Common myeloid progenitor, CD34-positive (primary cell): Measurements from ENCODE around the gene TNRC18.
A peak's percentile ranks its signal among the peaks of the same experiment; 100 is the strongest.

Experiments used
- CTCF ChIA-PET: fragments of 350-600 bp; sonication (Branson Sonifier 250); formaldehyde crosslinking; loops from one replicate; lab custom pipeline; 2021; ENCODE audit warnings: antibody characterized with exemption; lab: Charles Lee
- POLR2A ChIA-PET: fragments of 350-600 bp; sonication (Branson Sonifier 250); formaldehyde crosslinking; loops from one replicate; lab custom pipeline; 2021; ENCODE audit warnings: antibody characterized with exemption; lab: Charles Lee
- DNase-seq, 3 donors: peaks; one replicate each; pipeline versions ENCODE4 v3.0.0 to v3.0.0-alpha.2; 2013
- H3K27ac ChIP-seq, 2 experiments: 1 replicate in 1 of 2; 2 replicates in 1 of 2; pipeline ENCODE4 v1.7.0; 2013; ENCODE audit warnings: inconsistent platforms in 2 of 2, low read length in 2 of 2, mild to moderate bottlenecking in 2 of 2, low read depth in 1 of 2, moderate library complexity in 1 of 2; ENCODE audit not compliant: severe bottlenecking in 2 of 2, insufficient read depth in 1 of 2, poor library complexity in 1 of 2
- H3K27me3 ChIP-seq, 5 experiments: replicated peaks in 2 of 5; 1 replicate in 3 of 5; 2 replicates in 2 of 5; pipeline versions ENCODE4 v1.6.1 to v1.7.0; 2013; ENCODE audit warnings: low read length in 4 of 5, mild to moderate bottlenecking in 2 of 5, moderate library complexity in 2 of 5, inconsistent platforms in 1 of 5; ENCODE audit not compliant: insufficient read depth in 5 of 5, control insufficient read depth in 4 of 5
- H3K36me3 ChIP-seq, 4 experiments: 1 replicate in 2 of 4; 2 replicates in 2 of 4; pipeline versions ENCODE4 v1.6.1 to v1.7.0; 2013; ENCODE audit warnings: low read length in 3 of 4, control low read depth in 1 of 4, mild to moderate bottlenecking in 1 of 4; ENCODE audit not compliant: control insufficient read depth in 4 of 4, insufficient read depth in 4 of 4
- H3K4me1 ChIP-seq, 4 experiments: 1 replicate in 3 of 4; 2 replicates in 1 of 4; pipeline versions ENCODE4 v1.6.1 to v1.7.1; 2013; ENCODE audit warnings: low read length in 3 of 4, mild to moderate bottlenecking in 3 of 4, control low read depth in 1 of 4, inconsistent platforms in 1 of 4, moderate library complexity in 1 of 4; ENCODE audit not compliant: control insufficient read depth in 4 of 4, insufficient read depth in 4 of 4; ENCODE audit errors: control extremely low read depth in 1 of 4
- H3K4me3 ChIP-seq, 7 experiments: 1 replicate in 4 of 7; 2 replicates in 3 of 7; pipeline versions ENCODE4 v1.5.1 to v1.7.0; 2013; ENCODE audit warnings: mild to moderate bottlenecking in 7 of 7, low read length in 6 of 7, moderate library complexity in 6 of 7, inconsistent platforms in 2 of 7, low read depth in 2 of 7, control low read depth in 1 of 7; ENCODE audit not compliant: insufficient read depth in 4 of 7, control insufficient read depth in 1 of 7; ENCODE audit errors: extremely low read depth in 1 of 7
- H3K9me3 ChIP-seq, 5 experiments: 1 replicate in 4 of 5; 2 replicates in 1 of 5; pipeline versions ENCODE4 v1.6.1 to v1.7.1; 2013; ENCODE audit warnings: low read length in 4 of 5, mild to moderate bottlenecking in 2 of 5, inconsistent platforms in 1 of 5, low read depth in 1 of 5, moderate library complexity in 1 of 5; ENCODE audit not compliant: control insufficient read depth in 4 of 5, insufficient read depth in 2 of 5; ENCODE audit errors: control extremely low read depth in 1 of 5
- WGBS: methylation state at CpG from one replicate; pipeline ENCODE4 v1.1.5; 2013; ENCODE audit not compliant: insufficient coverage; 5-methylcytosine and 5-hydroxymethylcytosine counted together

The TNRC18 gene

DNA sequence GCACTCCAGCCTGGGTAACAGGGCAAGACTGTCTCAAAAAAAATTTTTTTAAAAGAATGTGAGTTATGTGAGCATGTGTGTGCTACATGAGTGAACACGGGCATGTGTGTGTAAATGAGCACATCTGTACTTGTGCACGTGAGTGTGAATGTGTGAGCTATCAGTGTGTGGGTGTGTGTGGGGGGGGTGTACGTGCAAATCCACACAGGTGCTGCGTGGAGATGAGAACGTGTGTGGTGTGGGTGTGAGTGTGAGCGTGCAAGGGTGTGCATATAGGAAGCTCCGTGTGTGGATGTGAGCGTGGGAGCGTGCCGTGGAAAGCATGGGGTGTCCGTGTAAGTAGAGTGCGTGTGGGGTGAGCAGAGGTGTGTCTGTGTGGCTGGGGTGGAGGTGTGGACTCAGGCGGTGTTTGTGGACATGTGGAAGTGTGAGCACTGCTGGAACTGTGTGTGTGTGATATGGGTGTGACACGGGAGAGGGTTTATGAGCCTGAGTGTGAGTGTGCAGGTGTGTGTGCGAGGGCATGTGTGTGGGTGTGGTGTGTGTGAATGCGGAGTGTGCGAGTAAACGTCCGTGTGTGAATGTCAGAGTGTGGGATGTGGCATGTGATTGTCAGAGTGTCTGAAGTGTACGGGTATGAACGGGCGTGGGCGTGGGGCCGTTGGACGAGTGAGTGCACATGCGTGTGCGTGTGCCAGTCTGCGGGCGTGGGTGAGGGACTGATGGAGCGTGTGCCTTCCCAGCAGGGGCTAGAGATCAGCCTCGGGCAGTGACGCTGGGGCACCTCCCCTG is 45.9 kb upstream of the TNRC18 start:
- ChIA-PET POLR2A (no interaction called here), CTCF (interaction anchor here (0.7 to 1.4 kb wide), 4 partner anchors 8 to 26 kb away, joined by 3 to 4 read pairs (median 3); no protein-coding TSS in a partner anchor)
- Histone ChIP-seq H3K4me3 (no peak overlapping the region), H3K27ac (no peak overlapping the region), H3K4me1 (peaks cover 0 to 21% (median 10%) of the 10 kb centered on the region in 4 experiments), H3K27me3 (no peaks in the 10 kb centered on the region), H3K9me3 (peaks cover 0 to 2% (median 0%) of the 10 kb centered on the region in 5 experiments), H3K36me3 (no peaks in the 10 kb centered on the region)
- no peak for DNase-seq
- 94% methylated on average over 27 of the region's 32 CpGs for WGBS

DNA sequence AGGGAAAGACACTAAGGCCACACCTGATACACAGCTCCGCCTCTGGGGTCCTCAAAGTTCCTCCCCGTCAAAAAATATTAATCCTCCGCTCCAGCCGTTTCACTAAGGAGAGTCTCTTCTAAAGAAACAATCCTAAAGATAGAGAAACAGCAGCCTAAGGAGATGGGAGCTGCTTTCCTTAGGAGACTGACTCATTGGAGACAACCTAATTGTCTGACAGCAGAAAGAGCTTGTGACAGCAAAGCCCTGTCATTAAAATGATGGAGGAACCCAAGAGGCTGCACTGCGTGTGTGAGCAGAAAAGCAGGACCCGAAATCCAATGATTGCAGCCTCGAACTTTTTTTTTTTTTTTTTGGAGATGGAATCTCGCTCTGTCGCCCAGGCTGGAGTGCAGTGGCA is 44.0 kb upstream of the TNRC18 start:
- Histone ChIP-seq H3K4me1 (peaks cover 0 to 17% (median 13%) of the 10 kb centered on the region in 4 experiments), H3K27me3 (no peaks in the 10 kb centered on the region), H3K9me3 (peaks cover 0 to 2% (median 0%) of the 10 kb centered on the region in 5 experiments), H3K4me3 (no peak overlapping the region), H3K27ac (no peak overlapping the region), H3K36me3 (no peaks in the 10 kb centered on the region)
- POLR2A ChIA-PET = interaction anchor here (0.5 to 0.6 kb wide), 2 partner anchors 39 to 227 kb away, joined by 3 to 7 read pairs; no protein-coding TSS in a partner anchor
- no peak for DNase-seq
- CTCF ChIA-PET = interaction anchor here (0.9 to 13.4 kb wide), 5 partner anchors 10 to 51 kb away, joined by 3 to 162 read pairs (median 4); no protein-coding TSS in a partner anchor
- WGBS = 91% methylated on average over 4 of the region's 9 CpGs

DNA sequence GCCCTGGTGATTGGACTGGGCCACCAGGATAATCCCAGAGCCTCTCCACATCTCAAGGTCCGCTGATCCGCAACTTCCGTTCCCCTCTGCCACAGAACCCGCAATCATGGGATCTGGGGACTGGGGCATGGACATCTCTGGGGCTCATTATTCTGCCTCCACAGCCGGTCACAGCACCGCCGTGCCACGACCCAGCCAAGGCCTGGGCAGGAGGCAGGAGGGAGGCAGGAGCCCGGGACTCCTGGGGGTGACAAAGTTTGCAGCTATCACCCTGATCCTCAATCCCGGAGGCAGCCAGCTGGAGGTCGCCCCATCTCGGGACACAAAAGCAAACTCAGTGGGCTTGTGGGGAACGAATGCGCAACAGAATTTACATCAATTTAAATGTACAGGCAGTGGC is 42.9 kb upstream of the TNRC18 start:
- DNase-seq = no peak
- WGBS = 93% methylated on average over 14 of the region's 14 CpGs
- no peaks in the 10 kb centered on the region for H3K36me3 ChIP-seq
- H3K9me3 ChIP-seq = no peaks in the 10 kb centered on the region
- H3K4me3 ChIP-seq = no peak overlapping the region
- no peaks in the 10 kb centered on the region for H3K27me3 ChIP-seq
- POLR2A ChIA-PET = interaction anchor here (0.6 kb wide), 1 partner anchor 102 kb away, joined by 3 read pairs; no protein-coding TSS in a partner anchor
- peaks cover 0 to 26% (median 22%) of the 10 kb centered on the region in 4 experiments for H3K4me1 ChIP-seq
- H3K27ac ChIP-seq = peak overlapping the region in 1 of 2 experiments; percentile 9
- CTCF ChIA-PET = interaction anchor here (1.1 to 13.4 kb wide), 4 partner anchors 9 to 86 kb away, joined by 3 to 162 read pairs (median 4); no protein-coding TSS in a partner anchor

DNA sequence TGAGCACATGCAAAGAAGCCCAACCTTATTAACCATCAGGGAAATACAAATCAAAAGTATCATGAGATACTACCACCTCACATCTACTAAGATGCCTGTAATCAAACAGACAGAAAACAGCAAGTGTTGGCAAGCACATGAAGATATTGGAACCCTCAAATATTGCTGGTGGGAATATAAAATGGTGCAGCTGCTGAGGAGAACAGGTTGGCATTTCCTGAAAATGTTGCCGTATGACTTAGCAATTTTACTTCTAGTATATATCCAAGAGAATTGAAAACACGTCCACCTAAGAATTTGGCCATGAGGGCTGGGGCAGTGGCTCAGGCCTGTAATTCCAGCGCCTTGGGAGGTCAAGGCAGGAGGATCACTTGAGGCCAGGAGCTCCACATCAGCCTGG is 39.4 kb upstream of the TNRC18 start:
- Histone ChIP-seq H3K9me3 (no peaks in the 10 kb centered on the region), H3K4me3 (no peak overlapping the region), H3K27me3 (no peaks in the 10 kb centered on the region), H3K27ac (peak overlapping the region; percentile 67 to 77), H3K4me1 (peaks cover 7 to 53% (median 50%) of the 10 kb centered on the region in 4 experiments), H3K36me3 (no peaks in the 10 kb centered on the region)
- no CpG with 5 or more reads among the region's 3 CpGs for WGBS
- CTCF ChIA-PET = interaction anchor here (1.3 to 13.4 kb wide), 4 partner anchors 15 to 46 kb away, joined by 3 to 162 read pairs (median 4); no protein-coding TSS in a partner anchor
- peak in 2 of 3 donors; percentile 62 to 71 for DNase-seq
- POLR2A ChIA-PET = interaction anchor here (0.6 to 1.6 kb wide), 4 partner anchors 21 to 41 kb away, joined by 4 to 13 read pairs (median 5); partner anchors contain the start of gene TNRC18

DNA sequence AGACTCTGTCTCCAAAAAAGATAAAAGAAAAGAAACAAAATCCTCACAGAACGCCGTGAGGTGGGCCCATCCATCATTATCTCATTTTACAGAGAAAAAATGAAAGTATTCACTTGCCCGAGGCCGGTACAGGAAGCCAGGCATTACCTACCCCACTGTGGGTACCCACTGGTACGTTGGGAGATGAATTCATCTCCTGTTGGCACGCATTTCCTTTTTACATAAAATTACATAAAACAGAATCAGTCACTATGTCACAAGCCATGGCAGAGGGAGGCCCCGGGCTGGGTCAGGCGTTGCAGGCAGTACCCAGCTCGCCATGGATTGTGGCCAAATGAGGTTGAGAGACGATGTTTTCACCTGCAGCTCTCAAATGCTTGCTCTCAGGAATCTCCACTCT is 38.6 kb upstream of the TNRC18 start:
- Histone ChIP-seq H3K27ac (peak overlapping the region; percentile 90 to 93), H3K4me1 (peaks cover 10 to 61% (median 56%) of the 10 kb centered on the region in 4 experiments), H3K36me3 (no peaks in the 10 kb centered on the region), H3K9me3 (no peaks in the 10 kb centered on the region), H3K4me3 (peak overlapping the region in 4 of 7 experiments; percentile 1 to 41 (median 12)), H3K27me3 (no peaks in the 10 kb centered on the region)
- DNase-seq = peak; percentile 90 to 94 (median 94)
- ChIA-PET CTCF (interaction anchor here (0.8 to 13.4 kb wide), 5 partner anchors 9 to 105 kb away, joined by 3 to 162 read pairs (median 3); no protein-coding TSS in a partner anchor), POLR2A (interaction anchor here (1.5 to 1.6 kb wide), 2 partner anchors 37 to 39 kb away, joined by 5 to 13 read pairs; partner anchors contain the start of gene TNRC18)
- 0% methylated on average over 9 of the region's 10 CpGs for WGBS

DNA sequence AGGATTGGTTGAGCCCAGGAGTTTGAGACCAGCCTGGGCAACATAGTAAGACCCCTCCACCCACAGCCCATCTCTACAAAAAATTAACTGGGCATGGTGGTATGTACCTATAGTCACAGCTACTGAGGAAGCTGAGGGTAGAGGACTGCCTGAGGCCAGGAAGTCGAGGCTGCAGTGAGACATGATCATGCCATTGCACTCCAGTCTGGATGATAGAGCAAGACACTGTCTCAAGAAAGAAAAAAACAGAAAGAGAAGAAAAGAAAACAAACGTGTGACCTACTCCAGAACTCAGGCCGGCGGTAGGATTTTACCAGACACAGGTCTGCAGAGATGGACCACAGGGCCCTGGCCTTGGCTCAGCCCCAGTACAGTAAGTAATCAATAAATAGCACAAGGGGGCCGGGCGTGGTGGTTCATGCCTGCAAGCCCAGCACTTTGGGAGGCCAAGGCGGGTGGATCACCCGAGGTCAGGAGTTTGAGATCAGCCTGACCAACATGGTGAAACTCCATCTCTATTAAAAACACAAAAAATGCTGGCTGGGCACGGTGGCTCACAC is 35.4 kb upstream of the TNRC18 start:
- Histone ChIP-seq H3K4me1 (peaks cover 10 to 84% (median 81%) of the 10 kb centered on the region in 4 experiments), H3K9me3 (no peaks in the 10 kb centered on the region), H3K27me3 (no peaks in the 10 kb centered on the region), H3K27ac (peak overlapping the region; percentile 90 to 92), H3K36me3 (no peaks in the 10 kb centered on the region), H3K4me3 (no peak overlapping the region)
- POLR2A ChIA-PET = no interaction called here
- CTCF ChIA-PET = interaction anchor here (1.0 to 13.4 kb wide), 3 partner anchors 19 to 76 kb away, joined by 3 to 162 read pairs (median 3); no protein-coding TSS in a partner anchor
- DNase-seq = peak in 2 of 3 donors; percentile 34 to 55
- 74% methylated on average over 6 of the region's 9 CpGs for WGBS
